Spleen (tissue), 11 donors: ENCODE measurements around the gene PIAS1. TPM values are rescaled to one million over a fixed set of nuclear protein-coding genes. Genes with fewer than 3 reads are reported as not detected.
"Not testable (repeated sequence)": the region's sequence is repeated elsewhere in the genome, so short reads cannot be mapped to it uniquely, and the experiment has no call there.

Experiments
- DNase-seq: peaks from one replicate; pipeline ENCODE4 v3.0.0-alpha.2; 2020
- H3K27ac ChIP-seq, 8 donors: fragments of 200-600 bp; sonication (generic) in 7 of 8; 1 replicate in 4 of 8; 2 replicates in 4 of 8; pipeline versions ENCODE4 v1.5.0 to v1.8.0; 2016 to 2021; ENCODE audit warnings: inconsistent platforms in 4 of 8, mild to moderate bottlenecking in 4 of 8, moderate library complexity in 1 of 8
- H3K27me3 ChIP-seq, 7 donors: fragments of 200-600 bp; sonication (generic) in 6 of 7; replicated peaks in 1 of 7; 1 replicate in 4 of 7; 2 replicates in 3 of 7; pipeline versions ENCODE4 v1.5.0 to v1.8.0; 2016 to 2021; ENCODE audit warnings: inconsistent platforms in 3 of 7, mild to moderate bottlenecking in 1 of 7
- H3K36me3 ChIP-seq, 6 donors: fragments of 200-600 bp; sonication (generic) in 5 of 6; 1 replicate in 4 of 6; 2 replicates in 2 of 6; pipeline versions ENCODE4 v1.5.0 to v1.8.0; 2016 to 2021; ENCODE audit warnings: inconsistent platforms in 2 of 6
- H3K4me1 ChIP-seq, 6 donors: fragments of 200-600 bp; sonication (generic) in 5 of 6; 1 replicate in 3 of 6; 2 replicates in 3 of 6; pipeline versions ENCODE4 v1.5.0 to v1.8.0; 2016 to 2021; ENCODE audit warnings: inconsistent platforms in 3 of 6
- H3K4me3 ChIP-seq, 8 donors: fragments of 200-600 bp; sonication (generic) in 7 of 8; 1 replicate in 4 of 8; 2 replicates in 4 of 8; pipeline versions ENCODE4 v1.5.0 to v1.8.0; 2016 to 2021; ENCODE audit warnings: inconsistent platforms in 4 of 8, mild to moderate bottlenecking in 4 of 8, moderate library complexity in 2 of 8
- H3K9me3 ChIP-seq, 8 donors: fragments of 200-600 bp; sonication (generic) in 7 of 8; 1 replicate in 4 of 8; 2 replicates in 4 of 8; pipeline versions ENCODE4 v1.5.0 to v1.8.0; 2016 to 2021; ENCODE audit warnings: inconsistent platforms in 4 of 8
- POLR2A ChIP-seq, 3 donors: fragments of 450-650 bp; IDR thresholded peaks; one replicate each; pipeline ENCODE4 v1.5.1; 2017; ENCODE audit warnings: antibody characterized with exemption in 3 of 3, mild to moderate bottlenecking in 1 of 3
- POLR2AphosphoS5 ChIP-seq, 3 donors: sonication (generic); formaldehyde crosslinking; IDR thresholded peaks; one replicate each; pipeline ENCODE4 v1.5.1; 2017; ENCODE audit warnings: antibody characterized with exemption in 3 of 3
- WGBS, 5 donors: extraction: QIAGEN DNeasy Blood & Tissue Kit in 3 of 5; methylation state at CpG; one replicate each; pipeline versions ENCODE4 v1.1.5 to v1.1.7; 2013 to 2018; 5-methylcytosine and 5-hydroxymethylcytosine counted together
- intact Hi-C: fragments of 100-400 bp; cut with DNase I; formaldehyde crosslinking; loops from one replicate; pipeline ENCODE4 v1.15.0; 2023; ENCODE audit warnings: low total_unique reads
- polyA plus RNA-seq, 3 donors: library from polyadenylated mRNA; stranded (reverse); fragments of 200-250 nt; gene quantifications; one replicate each; pipeline ENCODE4 v1.2.1, GENCODE V29; 2013
- total RNA-seq, 7 donors: library from RNA; depleted of rRNA in 3 of 7; stranded (reverse); fragments of >200 nt in 3 of 7; fragmentation: NEBNext Ultra II Directional in 4 of 7; extraction: Animal tissue kit (Norgen Biotek cat#: 25700) in 4 of 7; gene quantifications; one replicate each; pipeline versions ENCODE4 v1.1.0 to v1.2.1, GENCODE V29; 2016 to 2021
- TF ChIP-seq, protein P1 (sequence below), 11 experiments: fragments of 200-600 bp in 7 of 11; fragments of 450-650 bp in 4 of 11; sonication (generic) in 4 of 11; IDR thresholded peaks in 8 of 11; conservative IDR thresholded peaks in 3 of 11; 1 replicate in 7 of 11; 2 replicates in 4 of 11; pipeline versions ENCODE4 v1.4.0 to v1.8.0; 2016 to 2021; ENCODE audit warnings: antibody characterized with exemption in 11 of 11, inconsistent platforms in 4 of 11, mild to moderate bottlenecking in 1 of 11
- donor health status: healthy with polysubstance abuse.
- donor health status: DM: no; HTN: no; CAD: no; lungs with moderate emphysema.
- donor health status: DM: no; HTN: no; CAD: no.
- donor health status: Bipolar disorder and iron deficiency.
- donor health status: healthy.
- donor health status: DM: no; HTN: no; CAD: no.
- donor health status: DM: yes; HTN: yes; CAD: no.

Gene PIAS1
- total and polyA plus RNA-seq, 10 donors, result 12.0 to 104 (median 64.7) TPM

- intact Hi-C loops, result no loop called here
- TF ChIP-seq, protein P1, sequence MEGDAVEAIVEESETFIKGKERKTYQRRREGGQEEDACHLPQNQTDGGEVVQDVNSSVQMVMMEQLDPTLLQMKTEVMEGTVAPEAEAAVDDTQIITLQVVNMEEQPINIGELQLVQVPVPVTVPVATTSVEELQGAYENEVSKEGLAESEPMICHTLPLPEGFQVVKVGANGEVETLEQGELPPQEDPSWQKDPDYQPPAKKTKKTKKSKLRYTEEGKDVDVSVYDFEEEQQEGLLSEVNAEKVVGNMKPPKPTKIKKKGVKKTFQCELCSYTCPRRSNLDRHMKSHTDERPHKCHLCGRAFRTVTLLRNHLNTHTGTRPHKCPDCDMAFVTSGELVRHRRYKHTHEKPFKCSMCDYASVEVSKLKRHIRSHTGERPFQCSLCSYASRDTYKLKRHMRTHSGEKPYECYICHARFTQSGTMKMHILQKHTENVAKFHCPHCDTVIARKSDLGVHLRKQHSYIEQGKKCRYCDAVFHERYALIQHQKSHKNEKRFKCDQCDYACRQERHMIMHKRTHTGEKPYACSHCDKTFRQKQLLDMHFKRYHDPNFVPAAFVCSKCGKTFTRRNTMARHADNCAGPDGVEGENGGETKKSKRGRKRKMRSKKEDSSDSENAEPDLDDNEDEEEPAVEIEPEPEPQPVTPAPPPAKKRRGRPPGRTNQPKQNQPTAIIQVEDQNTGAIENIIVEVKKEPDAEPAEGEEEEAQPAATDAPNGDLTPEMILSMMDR (IDR thresholded peaks at IDR 0.05 in 8 of 11, conservative IDR thresholded peaks at IDR 0.05 in 3 of 11), result no peak
- TF ChIP-seq POLR2AphosphoS5 (IDR thresholded peaks at IDR 0.05), result no peak
- TF ChIP-seq POLR2A (IDR thresholded peaks at IDR 0.05), result no peak
- no peaks in the 10 kb centered on the region for H3K27me3 ChIP-seq
- peak overlapping the region in 4 of 8 donors; percentile 95 to 98 (median 98) for H3K27ac ChIP-seq
- no peaks in the 10 kb centered on the region for H3K9me3 ChIP-seq
- peaks cover 21 to 75% (median 66%) of the 10 kb centered on the region in 6 donors for H3K4me1 ChIP-seq
- 39 to 45% (median 42%) methylated on average over 5 of the region's 5 CpGs for WGBS, 5 donors
- H3K36me3 ChIP-seq, result peaks cover 0 to 15% (median 0%) of the 10 kb centered on the region in 6 donors
- DNase-seq, result no peak
- H3K4me3 ChIP-seq, result peak overlapping the region in 6 of 8 donors; percentile 89 to 99 (median 96)
Observed at GRCh38 chr15:68056097-68056865, 2.2 kb downstream of the PIAS1 start.

DNA sequence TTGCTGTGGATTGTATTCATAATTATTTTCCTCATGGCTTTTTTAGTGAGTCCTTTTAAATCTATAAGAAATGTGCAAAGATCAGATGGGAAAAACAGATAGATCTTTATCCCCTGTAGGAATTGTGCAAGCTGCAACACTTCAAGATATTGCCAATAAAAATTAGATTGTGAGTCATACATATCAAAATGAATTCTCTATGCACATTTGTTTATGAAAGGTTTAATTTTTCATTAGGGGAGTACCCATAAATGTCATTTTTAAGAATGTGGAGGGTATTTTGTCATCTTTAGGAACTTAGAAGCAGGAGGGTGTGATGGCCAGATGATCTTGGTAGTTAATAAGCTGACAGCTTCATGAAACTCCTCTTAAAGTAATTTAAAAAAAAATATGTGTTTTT is 2.9 kb downstream of the PIAS1 start:
- Histone ChIP-seq H3K4me3 (no peak overlapping the region), H3K4me1 (peaks cover 21 to 82% (median 73%) of the 10 kb centered on the region in 6 donors), H3K36me3 (peaks cover 0 to 15% (median 0%) of the 10 kb centered on the region in 6 donors), H3K27me3 (no peaks in the 10 kb centered on the region), H3K9me3 (no peaks in the 10 kb centered on the region), H3K27ac (no peak overlapping the region)
- intact Hi-C loops, result no loop called here
- DNase-seq, result no peak
- TF ChIP-seq POLR2A (IDR thresholded peaks at IDR 0.05) (no peak), POLR2AphosphoS5 (IDR thresholded peaks at IDR 0.05) (no peak)
- TF ChIP-seq, protein P1 (IDR thresholded peaks at IDR 0.05 in 8 of 11, conservative IDR thresholded peaks at IDR 0.05 in 3 of 11), result no peak

DNA sequence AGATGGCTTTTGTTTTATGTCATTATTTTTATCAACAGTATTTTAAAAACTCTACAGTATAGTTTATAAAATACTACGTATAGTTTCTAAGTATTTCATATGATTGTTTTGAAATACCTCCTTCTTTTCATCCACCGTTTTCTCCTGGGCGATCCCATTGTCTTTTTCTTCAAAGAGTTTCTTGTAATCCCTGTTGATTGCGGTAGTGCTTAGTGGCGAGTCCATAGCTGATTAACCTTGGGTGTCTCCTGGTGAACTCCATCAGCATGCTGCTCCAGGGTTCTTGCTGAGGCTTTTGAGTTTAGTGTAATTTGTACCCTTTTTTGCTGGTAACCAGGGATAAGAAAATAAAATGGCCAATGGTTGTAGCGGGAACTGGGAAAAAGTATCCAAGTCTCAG is 3.6 kb downstream of the PIAS1 start:
- Histone ChIP-seq H3K4me1 (peaks cover 21 to 89% (median 80%) of the 10 kb centered on the region in 6 donors), H3K27ac (no peak overlapping the region), H3K9me3 (no peaks in the 10 kb centered on the region), H3K27me3 (no peaks in the 10 kb centered on the region), H3K36me3 (peaks cover 0 to 15% (median 0%) of the 10 kb centered on the region in 6 donors), H3K4me3 (no peak overlapping the region)
- no peak for DNase-seq
- intact Hi-C loops, result no loop called here
- no peak for TF ChIP-seq POLR2A (IDR thresholded peaks at IDR 0.05)
- no peak for TF ChIP-seq POLR2AphosphoS5 (IDR thresholded peaks at IDR 0.05)
- TF ChIP-seq, protein P1 (IDR thresholded peaks at IDR 0.05 in 8 of 11, conservative IDR thresholded peaks at IDR 0.05 in 3 of 11), result no peak
- 87 to 91% (median 90%) methylated on average over 6 of the region's 6 CpGs for WGBS, 5 donors

DNA sequence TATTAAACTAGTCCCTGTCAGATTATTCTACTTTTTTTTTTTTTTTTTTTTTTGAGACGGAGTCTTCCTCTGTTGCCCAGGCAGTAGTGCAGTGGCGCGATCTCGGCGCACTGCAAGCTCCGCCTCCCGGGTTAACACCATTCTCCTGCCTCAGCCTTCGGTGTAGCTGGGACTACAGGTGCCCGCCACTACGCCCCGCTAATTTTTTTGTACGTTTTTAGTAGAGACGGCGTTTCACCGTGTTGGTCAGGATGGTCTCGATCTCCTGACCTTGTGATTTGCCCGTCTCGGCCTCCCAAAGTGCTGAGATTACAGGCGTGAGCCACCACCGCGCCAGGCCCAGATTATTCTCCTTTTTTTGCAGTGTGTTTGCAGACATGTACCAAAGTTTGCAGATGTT is 4.9 kb downstream of the PIAS1 start:
- H3K4me3 ChIP-seq, H3K27ac ChIP-seq, H3K9me3 ChIP-seq, DNase-seq, intact Hi-C loops, H3K27me3 ChIP-seq: not testable (repeated sequence)
- 96 to 98% (median 97%) methylated on average over 21 of the region's 21 CpGs for WGBS, 5 donors
- Histone ChIP-seq H3K4me1 (peaks cover 21 to 92% (median 83%) of the 10 kb centered on the region in 6 donors), H3K36me3 (peaks cover 0 to 15% (median 0%) of the 10 kb centered on the region in 6 donors)
